Neural cell (in vitro differentiated cells): ENCODE data around the gene MTRF1. TPM values are rescaled to one million over a fixed set of nuclear protein-coding genes. Genes with fewer than 3 reads are reported as not detected.

Experiments
- H2AFZ ChIP-seq: fragments of 200-600, 300-800 bp; sonication (generic), shearing (Covaris generic); 2 replicates; pipeline ENCODE4 v1.6.0; 2014; ENCODE audit warnings: low read depth, mild to moderate bottlenecking, antibody characterized with exemption, low read length, moderate library complexity
- H3F3A ChIP-seq: fragments of 200-600 bp; shearing (Covaris generic); 2 replicates; pipeline ENCODE4 v1.6.1; 2016; ENCODE audit warnings: mild to moderate bottlenecking, moderate library complexity, mixed read lengths, antibody characterized with exemption, low read length; ENCODE audit not compliant: insufficient read depth, poor library complexity, severe bottlenecking
- H3K27ac ChIP-seq: fragments of 200-600, 300-800 bp; sonication (generic), shearing (Covaris generic); 2 replicates; pipeline ENCODE4 v1.5.1; 2014; ENCODE audit warnings: mild to moderate bottlenecking, low read length, moderate library complexity
- H3K27me3 ChIP-seq: fragments of 300-800, 200-600 bp; sonication (generic), shearing (Covaris generic); 2 replicates; pipeline ENCODE4 v1.6.0; 2014; ENCODE audit warnings: mild to moderate bottlenecking, low read depth, low read length, moderate library complexity; ENCODE audit not compliant: insufficient read depth
- H3K36me3 ChIP-seq: fragments of 300-800, 200-600 bp; sonication (generic), shearing (Covaris generic); 2 replicates; pipeline ENCODE4 v1.5.1; 2014; ENCODE audit warnings: mild to moderate bottlenecking, antibody characterized with exemption, low read length, moderate library complexity; ENCODE audit not compliant: insufficient read depth
- H3K4me2 ChIP-seq: fragments of 300-800, 200-600 bp; sonication (generic), shearing (Covaris generic); 2 replicates; pipeline ENCODE4 v1.6.0; 2014; ENCODE audit warnings: mild to moderate bottlenecking, low read length
- H3K4me3 ChIP-seq: fragments of 300-800, 200-600 bp; sonication (generic), shearing (Covaris generic); 2 replicates; pipeline ENCODE4 v1.5.1; 2014; ENCODE audit warnings: mild to moderate bottlenecking, low read length, moderate library complexity
- H3K79me2 ChIP-seq: fragments of 200-600 bp; shearing (Covaris generic); replicated peaks from 2 replicates; pipeline ENCODE4 v1.6.0; 2014; ENCODE audit warnings: mild to moderate bottlenecking, low read length, moderate library complexity; ENCODE audit not compliant: insufficient read depth
- H3K9ac ChIP-seq: fragments of 300-800, 200-600 bp; sonication (generic), shearing (Covaris generic); 2 replicates; pipeline ENCODE4 v1.6.1; 2016; ENCODE audit warnings: mild to moderate bottlenecking, low read length, mixed read lengths
- H3K9me2 ChIP-seq: fragments of 200-600 bp; shearing (Covaris generic); 2 replicates; pipeline ENCODE4 v1.6.1; 2016; ENCODE audit warnings: mild to moderate bottlenecking, low read length, mixed read lengths; ENCODE audit not compliant: insufficient read depth
- H3K9me3 ChIP-seq: fragments of 200-600, 300-800 bp; sonication (generic), shearing (Covaris generic); 2 replicates; pipeline ENCODE4 v1.6.1; 2016; ENCODE audit warnings: mild to moderate bottlenecking, mixed run types, low read length, moderate library complexity, mixed read lengths
- H4K20me1 ChIP-seq: fragments of 200-600 bp; shearing (Covaris generic); 2 replicates; pipeline ENCODE4 v1.6.1; 2016; ENCODE audit warnings: mild to moderate bottlenecking, mixed run types; ENCODE audit not compliant: insufficient read depth
- EP300 ChIP-seq: fragments of 450-650 bp; conservative IDR thresholded peaks from 2 replicates; pipeline ENCODE4 v1.6.1; 2014; ENCODE audit warnings: antibody characterized with exemption, mild to moderate bottlenecking, moderate library complexity; ENCODE audit not compliant: poor library complexity, severe bottlenecking
- EZH2 ChIP-seq: fragments of 200-600, 300-800 bp; shearing (Covaris generic), sonication (generic); IDR thresholded peaks from 2 replicates; pipeline ENCODE4 v1.6.1; 2014; ENCODE audit warnings: antibody characterized with exemption, low read length, borderline replicate concordance, mild to moderate bottlenecking; ENCODE audit not compliant: insufficient read depth, poor library complexity, severe bottlenecking
- MXI1 ChIP-seq: fragments of 450-650 bp; conservative IDR thresholded peaks from 2 replicates; pipeline ENCODE4 v1.6.1; 2014; ENCODE audit warnings: antibody characterized with exemption, mild to moderate bottlenecking; ENCODE audit not compliant: poor library complexity, severe bottlenecking
- POLR2AphosphoS5 ChIP-seq: IDR thresholded peaks from 2 replicates; pipeline ENCODE4 v1.6.1; 2012
- RAD21 ChIP-seq: fragments of 450-650 bp; conservative IDR thresholded peaks from 2 replicates; pipeline ENCODE4 v1.6.1; 2014; ENCODE audit warnings: antibody characterized with exemption, mild to moderate bottlenecking, moderate library complexity
- SMC3 ChIP-seq: fragments of 450-650 bp; conservative IDR thresholded peaks from 2 replicates; pipeline ENCODE4 v1.6.1; 2014; ENCODE audit warnings: antibody characterized with exemption, mild to moderate bottlenecking, moderate library complexity; ENCODE audit not compliant: poor library complexity
- TAF1 ChIP-seq: IDR thresholded peaks from 2 replicates; pipeline ENCODE4 v1.6.1; 2012; ENCODE audit warnings: low read depth
- polyA plus RNA-seq: library from polyadenylated mRNA; depleted of rRNA; stranded (reverse); fragments of >200 nt; gene quantifications from 2 replicates; pipeline ENCODE4 v1.2.3, GENCODE V29; 2014
- TF ChIP-seq, protein P1 (sequence below): IDR thresholded peaks from 2 replicates; pipeline ENCODE4 v1.6.1; 2012; ENCODE audit warnings: borderline replicate concordance
- TF ChIP-seq, protein P2 (sequence below): fragments of 450-650 bp; IDR thresholded peaks from 2 replicates; pipeline ENCODE4 v1.5.1; 2014; ENCODE audit warnings: antibody characterized with exemption, mild to moderate bottlenecking, moderate library complexity; ENCODE audit not compliant: poor library complexity, severe bottlenecking

The MTRF1 gene
- polyA plus RNA-seq, 1 donor from 2014 or later = 15.7 TPM

DNA sequence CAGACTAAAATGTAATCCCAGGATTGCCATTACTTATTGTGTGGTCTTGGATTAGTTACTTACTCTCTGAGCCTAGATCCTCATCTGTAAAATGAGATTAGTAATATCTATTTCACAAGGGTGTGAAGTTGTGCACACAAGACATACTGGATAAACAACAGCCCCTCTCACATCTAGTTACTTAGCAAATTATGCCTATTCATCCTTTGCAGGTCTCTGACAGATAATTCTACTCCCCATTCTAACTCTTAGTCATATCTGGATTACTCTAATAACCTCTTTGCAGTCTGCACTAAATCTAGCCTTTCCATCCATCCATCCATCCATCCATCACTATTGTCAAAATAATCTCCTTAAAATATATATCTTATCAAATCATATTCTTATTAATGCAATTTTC lies 12.4 kb downstream of the MTRF1 start:
- H3K4me2 ChIP-seq = no peak overlapping the region
- no peaks in the 10 kb centered on the region for H4K20me1 ChIP-seq
- H3K9me3 ChIP-seq = no peaks in the 10 kb centered on the region
- H3K36me3 ChIP-seq = no peaks in the 10 kb centered on the region
- TF ChIP-seq RAD21 (no peak), EP300 (no peak), POLR2AphosphoS5 (no peak), EZH2 (no peak), MXI1 (no peak), SMC3 (no peak), TAF1 (no peak)
- TF ChIP-seq, protein P1, sequence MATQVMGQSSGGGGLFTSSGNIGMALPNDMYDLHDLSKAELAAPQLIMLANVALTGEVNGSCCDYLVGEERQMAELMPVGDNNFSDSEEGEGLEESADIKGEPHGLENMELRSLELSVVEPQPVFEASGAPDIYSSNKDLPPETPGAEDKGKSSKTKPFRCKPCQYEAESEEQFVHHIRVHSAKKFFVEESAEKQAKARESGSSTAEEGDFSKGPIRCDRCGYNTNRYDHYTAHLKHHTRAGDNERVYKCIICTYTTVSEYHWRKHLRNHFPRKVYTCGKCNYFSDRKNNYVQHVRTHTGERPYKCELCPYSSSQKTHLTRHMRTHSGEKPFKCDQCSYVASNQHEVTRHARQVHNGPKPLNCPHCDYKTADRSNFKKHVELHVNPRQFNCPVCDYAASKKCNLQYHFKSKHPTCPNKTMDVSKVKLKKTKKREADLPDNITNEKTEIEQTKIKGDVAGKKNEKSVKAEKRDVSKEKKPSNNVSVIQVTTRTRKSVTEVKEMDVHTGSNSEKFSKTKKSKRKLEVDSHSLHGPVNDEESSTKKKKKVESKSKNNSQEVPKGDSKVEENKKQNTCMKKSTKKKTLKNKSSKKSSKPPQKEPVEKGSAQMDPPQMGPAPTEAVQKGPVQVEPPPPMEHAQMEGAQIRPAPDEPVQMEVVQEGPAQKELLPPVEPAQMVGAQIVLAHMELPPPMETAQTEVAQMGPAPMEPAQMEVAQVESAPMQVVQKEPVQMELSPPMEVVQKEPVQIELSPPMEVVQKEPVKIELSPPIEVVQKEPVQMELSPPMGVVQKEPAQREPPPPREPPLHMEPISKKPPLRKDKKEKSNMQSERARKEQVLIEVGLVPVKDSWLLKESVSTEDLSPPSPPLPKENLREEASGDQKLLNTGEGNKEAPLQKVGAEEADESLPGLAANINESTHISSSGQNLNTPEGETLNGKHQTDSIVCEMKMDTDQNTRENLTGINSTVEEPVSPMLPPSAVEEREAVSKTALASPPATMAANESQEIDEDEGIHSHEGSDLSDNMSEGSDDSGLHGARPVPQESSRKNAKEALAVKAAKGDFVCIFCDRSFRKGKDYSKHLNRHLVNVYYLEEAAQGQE = no peak
- TF ChIP-seq, protein P2, sequence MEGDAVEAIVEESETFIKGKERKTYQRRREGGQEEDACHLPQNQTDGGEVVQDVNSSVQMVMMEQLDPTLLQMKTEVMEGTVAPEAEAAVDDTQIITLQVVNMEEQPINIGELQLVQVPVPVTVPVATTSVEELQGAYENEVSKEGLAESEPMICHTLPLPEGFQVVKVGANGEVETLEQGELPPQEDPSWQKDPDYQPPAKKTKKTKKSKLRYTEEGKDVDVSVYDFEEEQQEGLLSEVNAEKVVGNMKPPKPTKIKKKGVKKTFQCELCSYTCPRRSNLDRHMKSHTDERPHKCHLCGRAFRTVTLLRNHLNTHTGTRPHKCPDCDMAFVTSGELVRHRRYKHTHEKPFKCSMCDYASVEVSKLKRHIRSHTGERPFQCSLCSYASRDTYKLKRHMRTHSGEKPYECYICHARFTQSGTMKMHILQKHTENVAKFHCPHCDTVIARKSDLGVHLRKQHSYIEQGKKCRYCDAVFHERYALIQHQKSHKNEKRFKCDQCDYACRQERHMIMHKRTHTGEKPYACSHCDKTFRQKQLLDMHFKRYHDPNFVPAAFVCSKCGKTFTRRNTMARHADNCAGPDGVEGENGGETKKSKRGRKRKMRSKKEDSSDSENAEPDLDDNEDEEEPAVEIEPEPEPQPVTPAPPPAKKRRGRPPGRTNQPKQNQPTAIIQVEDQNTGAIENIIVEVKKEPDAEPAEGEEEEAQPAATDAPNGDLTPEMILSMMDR = no peak
- no peak overlapping the region for H3K9ac ChIP-seq
- H2AFZ ChIP-seq = no peak overlapping the region
- no peaks in the 10 kb centered on the region for H3K9me2 ChIP-seq
- H3K79me2 ChIP-seq = no peaks in the 10 kb centered on the region
- no peaks in the 10 kb centered on the region for H3K27me3 ChIP-seq
- H3K4me3 ChIP-seq = no peak overlapping the region
- H3K27ac ChIP-seq = no peak overlapping the region
- H3F3A ChIP-seq = no peaks in the 10 kb centered on the region

DNA sequence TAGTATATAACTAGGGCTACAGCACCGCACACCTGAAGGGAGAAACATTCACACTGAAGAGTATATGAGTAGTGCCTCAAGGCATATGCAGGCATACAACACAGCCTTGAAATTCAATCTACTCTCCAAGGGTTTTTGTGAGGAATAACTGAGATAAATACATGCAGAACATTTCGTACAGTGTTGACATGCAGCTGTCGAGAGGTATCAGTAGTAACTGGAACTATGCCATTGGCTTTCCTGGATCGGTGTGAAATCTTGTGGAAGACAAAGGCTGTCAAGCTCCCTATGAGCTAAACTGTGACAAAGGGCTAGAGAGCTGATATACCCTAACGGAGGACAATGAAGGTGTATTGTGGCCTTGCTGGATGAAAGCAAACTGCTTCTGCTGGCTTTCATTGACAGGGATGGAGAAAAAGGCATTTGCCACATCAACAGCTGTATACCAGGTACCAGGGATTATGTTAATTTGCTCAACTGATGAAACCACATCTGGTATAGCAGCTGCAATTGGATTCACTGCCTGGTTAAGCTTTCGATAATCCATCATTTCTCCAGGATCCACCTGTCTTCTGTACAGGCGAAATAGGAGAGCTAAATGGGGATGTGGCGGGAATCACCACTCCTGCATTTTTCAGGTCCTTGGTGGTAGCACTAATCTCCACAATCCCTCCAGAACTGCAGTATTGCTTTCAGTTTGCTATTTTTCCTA lies 16.3 kb downstream of the MTRF1 start:
- Histone ChIP-seq H4K20me1 (no peaks in the 10 kb centered on the region), H3K9me3 (no peaks in the 10 kb centered on the region), H3K4me2 (no peak overlapping the region), H3F3A (no peaks in the 10 kb centered on the region), H3K9ac (no peak overlapping the region), H3K9me2 (no peaks in the 10 kb centered on the region), H3K79me2 (no peaks in the 10 kb centered on the region), H3K36me3 (no peaks in the 10 kb centered on the region), H3K27me3 (no peaks in the 10 kb centered on the region), H2AFZ (no peak overlapping the region), H3K27ac (peak overlapping the region; percentile 26), H3K4me3 (no peak overlapping the region)
- TF ChIP-seq POLR2AphosphoS5 = no peak
- no peak for TF ChIP-seq TAF1
- TF ChIP-seq SMC3 = no peak
- TF ChIP-seq MXI1 = no peak
- no peak for TF ChIP-seq EZH2
- TF ChIP-seq RAD21 = no peak
- TF ChIP-seq, protein P2 = no peak
- TF ChIP-seq, protein P1 = no peak
- no peak for TF ChIP-seq EP300
